ENCODE results near the gene CASP7.

The CASP7 gene

GRCh38 chr10:113712024-113712423 is 32.3 kb downstream of the CASP7 start:
- DNase-seq (ENCODE audit: low read depth in 2 of 2) = no peak

GRCh38 chr10:113712755-113713639 is 33.3 kb downstream of the CASP7 start:
- DNase-seq (ENCODE audit: low read depth in 2 of 2) = no peak

DNA sequence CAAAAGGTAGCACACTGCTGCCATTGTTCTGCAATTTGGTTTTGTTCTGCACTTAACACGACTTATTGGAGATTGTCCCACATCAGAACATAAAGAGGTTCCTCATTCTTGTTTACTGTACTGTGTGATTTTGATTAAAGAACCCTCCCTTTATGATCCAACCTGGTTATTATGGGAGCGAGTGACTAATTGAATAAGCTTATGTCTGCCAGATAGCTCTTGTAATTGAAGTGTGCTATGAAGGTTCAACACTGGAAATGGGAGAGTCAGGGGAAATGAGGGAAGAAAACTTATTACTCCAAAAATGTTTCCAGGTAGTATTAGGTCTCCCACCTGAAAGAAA is 33.9 kb downstream of the CASP7 start:
- no peak for DNase-seq (ENCODE audit: low read depth in 2 of 2)

DNA sequence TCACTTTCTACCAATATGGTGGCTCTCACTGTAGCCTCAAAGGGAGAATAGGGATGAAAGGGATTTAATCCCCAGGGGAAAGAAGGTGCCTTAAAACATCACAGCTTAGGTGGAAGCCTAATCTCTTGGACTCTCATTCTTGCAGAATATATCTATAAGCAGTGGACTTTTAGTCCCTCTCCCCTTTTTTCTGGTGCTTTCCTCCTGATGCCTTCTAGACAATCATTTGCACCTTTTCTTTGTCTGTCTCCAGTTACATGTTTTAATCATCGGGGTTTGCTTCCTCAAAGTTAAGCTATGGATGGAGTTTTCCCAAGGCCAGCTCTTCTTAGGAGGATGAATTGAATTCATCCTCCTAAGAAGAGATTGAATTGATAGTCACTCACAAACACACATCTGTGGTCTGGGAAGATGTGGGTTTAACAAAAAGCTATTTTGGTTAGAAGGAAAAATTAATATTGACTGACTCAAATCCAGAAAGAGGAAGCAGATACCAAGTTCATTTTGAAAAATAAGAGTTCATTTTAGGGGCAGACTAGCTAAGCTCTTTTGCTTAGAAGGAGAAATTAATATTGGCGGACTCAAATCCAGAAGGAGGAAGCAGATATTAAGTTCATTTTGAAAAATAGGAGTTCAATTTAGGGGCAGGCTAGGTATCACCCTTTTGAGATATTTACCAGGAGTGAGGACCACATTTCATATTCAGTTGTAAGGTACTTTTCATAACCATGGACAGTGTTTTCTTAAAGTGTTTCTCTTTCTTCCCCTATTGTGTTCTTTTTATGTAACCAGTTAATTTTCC is 36.6 kb downstream of the CASP7 start:
- DNase-seq (ENCODE audit: low read depth in 2 of 2) = no peak

DNA sequence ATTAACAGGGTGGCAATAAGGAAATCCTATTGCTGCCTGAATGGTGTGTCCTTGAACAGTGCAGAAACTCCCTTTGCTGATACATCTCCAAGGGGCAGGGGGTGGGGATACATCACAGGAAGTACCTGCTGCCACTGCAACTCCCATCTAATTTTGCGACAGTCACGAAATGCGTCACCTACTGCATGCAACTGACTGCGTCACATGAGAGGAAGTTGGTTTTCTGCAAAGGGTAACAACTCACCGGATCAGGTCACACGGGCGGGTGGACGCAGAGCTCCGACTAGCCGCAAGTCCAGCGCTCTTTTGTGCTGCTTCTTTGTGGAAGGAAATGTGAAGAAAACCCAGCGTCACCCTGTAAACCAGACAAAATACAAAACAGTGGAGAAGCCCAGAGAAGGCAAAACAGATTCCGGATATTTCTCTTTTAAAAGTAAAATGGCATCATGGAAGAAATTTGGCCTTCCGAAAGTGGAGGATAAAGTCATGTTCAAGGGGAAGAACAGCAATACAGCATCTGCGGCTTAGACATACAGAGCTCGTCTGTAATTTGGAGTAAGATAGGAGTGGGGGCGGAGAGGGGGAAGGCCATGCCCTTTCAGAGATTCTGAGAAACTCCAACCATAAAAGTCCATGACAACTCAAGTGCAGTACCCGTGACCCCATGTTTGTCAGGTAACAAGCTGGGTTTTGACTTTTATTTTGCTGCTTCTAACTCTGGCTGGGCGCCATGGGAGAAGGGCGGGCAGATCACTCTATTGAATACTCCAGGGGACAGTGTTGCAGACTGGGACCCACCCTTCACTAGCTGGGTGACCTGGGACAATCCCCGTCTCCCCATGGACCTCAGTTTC is 39.5 kb downstream of the CASP7 start:
- DNase-seq (ENCODE audit: low read depth in 2 of 2) = no peak

- DNase-seq (ENCODE audit: low read depth in 2 of 2) = no peak
Observed at GRCh38 chr10:113720386-113720785, 40.7 kb downstream of the CASP7 start.

- no peak for DNase-seq (ENCODE audit: low read depth in 2 of 2)
Observed at GRCh38 chr10:113732160-113732881, 52.6 kb downstream of the CASP7 start.

- no peak for DNase-seq (ENCODE audit: low read depth in 2 of 2)
Observed at GRCh38 chr10:113732966-113733365, 53.3 kb downstream of the CASP7 start.

DNA sequence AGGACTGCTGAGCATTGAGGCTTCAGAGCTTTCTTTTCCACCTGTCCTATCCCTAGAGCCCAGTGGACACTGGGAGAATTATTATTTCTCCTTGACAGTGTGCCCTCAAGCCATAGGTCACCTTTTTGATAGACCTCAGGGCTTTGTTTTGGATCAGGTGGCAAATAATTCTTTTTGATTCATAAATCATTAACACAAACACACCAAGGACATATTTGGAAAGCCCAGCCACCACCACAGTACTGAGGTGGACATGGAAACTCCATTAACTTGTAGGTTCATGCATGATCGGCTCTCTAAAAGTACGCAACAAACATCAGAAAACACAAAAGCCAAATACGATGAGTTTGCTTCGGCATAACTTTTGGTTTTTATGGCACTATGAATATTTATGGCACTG is 53.9 kb downstream of the CASP7 start:
- no peak for DNase-seq (ENCODE audit: low read depth in 2 of 2)

DNA sequence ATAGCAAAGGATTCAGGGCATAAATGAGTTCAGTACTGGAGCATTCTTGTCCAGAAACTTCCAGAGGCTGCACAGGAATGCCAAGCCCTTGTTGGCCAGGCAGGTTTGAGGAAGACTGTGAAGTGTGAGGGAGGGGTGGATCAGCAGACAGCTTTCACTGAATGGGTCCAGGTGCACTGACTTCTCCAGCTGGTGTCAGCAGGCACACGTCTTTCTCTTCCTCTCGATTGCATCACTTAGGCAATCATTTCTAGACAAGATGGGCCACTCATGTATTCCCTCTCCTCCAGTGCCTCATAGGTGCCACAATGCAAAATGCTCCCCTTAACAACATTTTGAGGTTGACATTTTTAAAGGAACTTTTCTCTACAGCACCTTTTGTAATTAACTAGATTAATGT is 56.2 kb downstream of the CASP7 start:
- no peak for DNase-seq (ENCODE audit: low read depth in 2 of 2)

DNA sequence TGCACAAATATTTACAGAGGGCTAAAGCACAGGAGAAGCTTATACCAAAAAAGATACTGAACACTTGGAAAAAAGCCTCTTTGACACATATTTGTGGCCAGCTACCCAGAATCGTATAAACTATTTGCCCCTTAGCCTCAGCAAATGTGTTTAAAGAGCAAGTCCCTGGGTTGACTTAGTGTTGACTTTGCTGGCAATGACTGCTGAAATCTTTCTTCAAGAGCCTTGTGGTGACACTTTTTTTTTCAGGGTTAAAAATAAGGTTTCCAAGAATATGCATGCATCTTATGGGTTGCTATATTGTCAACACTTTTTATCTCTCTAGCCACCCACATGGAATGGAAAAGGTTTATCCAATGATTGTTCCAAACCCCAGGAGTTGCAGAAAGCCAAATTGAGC is 56.9 kb downstream of the CASP7 start:
- DNase-seq (ENCODE audit: low read depth in 2 of 2) = peak; percentile 14 to 16

DNA sequence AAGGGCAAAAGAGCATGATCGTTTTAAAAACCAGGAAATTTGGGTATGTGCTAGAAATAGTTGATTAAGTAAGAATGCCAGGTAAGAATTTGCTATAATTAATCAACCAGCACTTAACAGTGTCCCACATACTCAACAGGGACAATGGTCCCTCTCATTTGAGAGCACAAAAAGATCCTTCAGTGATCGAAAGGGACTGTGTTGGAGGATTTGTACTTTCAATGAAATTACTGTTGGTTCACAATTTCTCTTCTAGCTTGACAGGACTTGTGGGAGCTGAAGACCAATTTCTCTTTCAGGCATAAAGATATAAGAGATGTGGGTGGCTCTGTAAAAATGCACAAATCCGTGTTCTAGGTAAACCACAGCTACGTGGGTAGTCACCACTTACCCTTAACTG is 59.3 kb downstream of the CASP7 start:
- no peak for DNase-seq (ENCODE audit: low read depth in 2 of 2)

- DNase-seq (ENCODE audit: low read depth in 2 of 2) = no peak
Observed at GRCh38 chr10:113739577-113739976, 59.9 kb downstream of the CASP7 start.

GRCh38 chr10:113740850-113741249 is 61.1 kb downstream of the CASP7 start:
- DNase-seq (ENCODE audit: low read depth in 2 of 2) = no peak

GRCh38 chr10:113742466-113742865 is 62.8 kb downstream of the CASP7 start:
- DNase-seq (ENCODE audit: low read depth in 2 of 2) = no peak

GRCh38 chr10:113743594-113743993 is 63.9 kb downstream of the CASP7 start:
- DNase-seq (ENCODE audit: low read depth in 2 of 2) = no peak

DNA sequence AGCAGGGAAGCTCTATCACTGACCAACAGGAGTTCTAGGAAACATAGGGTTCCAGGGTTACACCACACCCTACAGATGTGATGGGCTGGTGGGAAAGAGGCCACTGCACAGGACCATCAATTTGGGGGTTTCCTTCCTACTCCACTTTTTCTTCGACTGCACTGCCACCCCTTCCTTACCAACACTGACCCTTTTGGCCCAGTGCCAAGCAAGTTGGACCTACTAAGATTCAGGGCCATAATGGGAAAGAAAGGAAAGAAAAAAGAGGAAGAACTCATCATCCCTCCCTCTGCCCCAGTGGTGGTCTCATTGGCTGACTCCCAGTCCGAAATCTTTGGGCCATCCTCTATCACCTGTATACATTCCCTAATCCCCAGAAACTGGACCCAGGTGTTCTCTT is 65.7 kb downstream of the CASP7 start:
- DNase-seq (ENCODE audit: low read depth in 2 of 2) = no peak

- DNase-seq (ENCODE audit: low read depth in 2 of 2) = peak; percentile 4 to 14
Observed at GRCh38 chr10:113746217-113746957, 66.7 kb downstream of the CASP7 start.

DNA sequence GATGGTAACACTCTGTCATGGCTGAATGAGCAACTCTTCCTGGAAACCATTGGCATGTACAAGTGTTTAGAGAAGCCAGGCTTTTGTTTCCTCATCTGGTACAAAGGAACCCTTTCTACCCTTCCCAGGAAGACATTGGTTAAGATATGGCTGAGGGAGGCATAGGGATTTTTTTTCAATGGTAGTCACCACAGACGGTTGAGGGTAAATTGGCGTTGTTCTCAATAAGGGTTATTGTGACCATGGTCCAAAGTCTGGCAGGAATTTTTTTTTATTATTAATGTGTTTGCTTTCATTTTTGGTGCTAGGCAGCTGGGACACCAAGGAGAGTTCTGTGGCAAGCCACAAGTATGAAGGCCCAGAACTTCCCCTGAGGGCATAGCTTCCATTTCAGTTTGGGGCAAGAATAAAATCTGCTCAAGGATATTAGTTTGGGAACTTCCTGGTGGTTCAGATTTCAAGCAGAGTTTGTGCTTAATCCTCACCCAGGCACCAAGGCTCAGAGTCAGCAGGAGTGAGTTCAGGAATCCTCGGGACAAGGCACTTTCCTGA is 71.5 kb downstream of the CASP7 start, which contains the start of gene PLEKHS1:
PLEKHS1 (plus strand) TSS at position 502 of the 552 bp plus-strand sequence. CDS start 3,596 bp downstream, outside the sequence.
- DNase-seq (ENCODE audit: low read depth in 2 of 2) = no peak

- no peak for DNase-seq (ENCODE audit: low read depth in 2 of 2)
Observed at GRCh38 chr10:113752553-113752952, 72.8 kb downstream of the CASP7 start.
